CD8-positive, alpha-beta memory T cell (primary cell): ENCODE data around the gene KLHL29. TPM values are rescaled to one million over a fixed set of nuclear protein-coding genes. Genes with fewer than 3 reads are reported as not detected.

ENCODE experiments used
- CTCF ChIA-PET: fragments of 350-600 bp; sonication (Branson Sonifier 250); formaldehyde crosslinking; loops from one replicate; lab custom pipeline; 2021; ENCODE audit warnings: antibody characterized with exemption; lab: Charles Lee
- POLR2A ChIA-PET: fragments of 350-600 bp; sonication (Branson Sonifier 250); formaldehyde crosslinking; loops from one replicate; lab custom pipeline; 2021; ENCODE audit warnings: antibody characterized with exemption; lab: Charles Lee
- DNase-seq, 5 donors: peaks; one replicate each; pipeline versions ENCODE4 v3.0.0 to v3.0.0-alpha.2; 2020 to 2022; ENCODE audit warnings: mixed read lengths in 1 of 5
- H3K27ac ChIP-seq: one replicate; pipeline ENCODE4 v1.7.0; 2013; ENCODE audit warnings: low read depth, mild to moderate bottlenecking, low read length, moderate library complexity
- H3K27me3 ChIP-seq: 2 replicates; pipeline ENCODE4 v1.7.0; 2013; ENCODE audit warnings: low read length, mild to moderate bottlenecking; ENCODE audit not compliant: insufficient read depth, poor library complexity, severe bottlenecking
- H3K36me3 ChIP-seq: 2 replicates; pipeline ENCODE4 v1.7.0; 2013; ENCODE audit warnings: mild to moderate bottlenecking, low read length, moderate library complexity; ENCODE audit not compliant: insufficient read depth
- H3K4me1 ChIP-seq: 2 replicates; pipeline ENCODE4 v1.7.0; 2013; ENCODE audit warnings: mild to moderate bottlenecking, low read length, moderate library complexity; ENCODE audit not compliant: insufficient read depth
- H3K4me3 ChIP-seq: 2 replicates; pipeline ENCODE4 v1.7.0; 2013; ENCODE audit warnings: mild to moderate bottlenecking, low read length
- H3K9me3 ChIP-seq: 2 replicates; pipeline ENCODE4 v1.7.0; 2013; ENCODE audit warnings: mild to moderate bottlenecking, low read length
- H3K27ac Mint-ChIP-seq, 8 donors: one replicate each; pipeline ENCODE4 v1.8.0; 2020 to 2021; ENCODE audit warnings: mixed read lengths in 8 of 8, mild to moderate bottlenecking in 6 of 8, inconsistent platforms in 3 of 8, moderate library complexity in 3 of 8
- H3K27me3 Mint-ChIP-seq, 2 donors: one replicate each; pipeline ENCODE4 v1.8.0; 2020 to 2021; ENCODE audit warnings: mixed read lengths in 2 of 2, mild to moderate bottlenecking in 1 of 2, moderate library complexity in 1 of 2
- H3K36me3 Mint-ChIP-seq, 3 donors: one replicate each; pipeline ENCODE4 v1.8.0; 2020 to 2021; ENCODE audit warnings: mixed read lengths in 3 of 3, inconsistent platforms in 1 of 3, mild to moderate bottlenecking in 1 of 3
- H3K4me1 Mint-ChIP-seq, 3 donors: one replicate each; pipeline ENCODE4 v1.8.0; 2020 to 2021; ENCODE audit warnings: mixed read lengths in 3 of 3, inconsistent platforms in 1 of 3, mild to moderate bottlenecking in 1 of 3
- H3K4me3 Mint-ChIP-seq, 7 donors: one replicate each; pipeline ENCODE4 v1.8.0; 2020 to 2021; ENCODE audit warnings: mixed read lengths in 7 of 7, mild to moderate bottlenecking in 6 of 7, moderate library complexity in 4 of 7, inconsistent platforms in 2 of 7
- H3K9me3 Mint-ChIP-seq, 5 donors: one replicate each; pipeline ENCODE4 v1.8.0; 2020 to 2022; ENCODE audit warnings: mixed read lengths in 5 of 5, mild to moderate bottlenecking in 3 of 5, moderate library complexity in 2 of 5, inconsistent platforms in 1 of 5
- polyA plus RNA-seq: library from polyadenylated mRNA; unstranded; fragments of 300-500 nt; fragmentation: Illumina TruSeq; gene quantifications from one replicate; pipeline ENCODE4 v1.2.3, GENCODE V29; 2021
- total RNA-seq, 2 experiments: library from RNA; stranded (reverse); gene quantifications; one replicate each; pipeline ENCODE4 v1.2.3, GENCODE V29; 2021

KLHL29 gene
- total and polyA plus RNA-seq, 3 experiments from 2014 or later, result 0.11 to 0.21 (median 0.13) TPM

DNA sequence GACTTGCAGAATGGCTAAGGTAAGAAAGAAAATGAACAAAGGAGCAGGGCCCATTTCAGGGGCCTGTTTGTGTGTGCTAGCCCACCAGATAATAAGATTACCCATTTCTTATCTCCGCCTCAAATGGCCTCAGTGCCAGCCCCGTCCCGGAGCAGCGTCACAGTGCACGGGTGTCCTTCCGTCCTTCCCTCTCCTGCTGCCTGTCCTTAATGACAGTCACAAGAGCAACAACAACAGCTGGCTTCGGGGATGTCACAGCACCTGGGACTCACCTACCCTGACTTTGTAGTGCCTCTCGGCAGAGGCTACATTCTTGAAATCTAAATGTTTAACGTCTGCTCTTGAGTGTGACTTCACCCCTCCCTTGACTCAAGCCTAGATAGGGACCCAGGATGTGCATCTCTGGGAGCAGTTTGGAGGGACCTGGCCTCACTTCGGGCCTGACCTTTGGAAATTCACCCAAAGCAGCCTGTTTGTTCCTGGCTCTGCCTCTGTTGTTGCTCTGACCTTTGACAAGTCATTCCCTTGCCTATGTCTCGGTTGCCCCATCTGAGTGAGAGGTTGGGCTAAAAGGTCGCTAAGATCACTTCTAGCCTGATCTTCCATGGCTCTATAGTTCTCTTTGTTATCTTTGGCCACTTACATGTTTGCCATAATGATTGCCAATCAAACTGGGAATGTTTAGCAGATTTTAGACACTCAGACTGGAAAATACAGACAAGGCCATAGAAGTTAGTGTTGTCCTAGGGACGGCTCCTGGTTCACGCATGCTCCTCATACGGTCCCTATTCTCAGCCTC, 122.5 kb downstream of the KLHL29 start:
- CTCF ChIA-PET, result no interaction called here
- Mint-ChIP-seq H3K27ac (no peak overlapping the region), H3K36me3 (no peaks in the 10 kb centered on the region), H3K9me3 (no peaks in the 10 kb centered on the region), H3K4me1 (no peaks in the 10 kb centered on the region), H3K27me3 (peaks cover 16 to 29% of the 10 kb centered on the region in 2 donors), H3K4me3 (no peak overlapping the region)
- POLR2A ChIA-PET, result no interaction called here
- Histone ChIP-seq H3K27me3 (no peaks in the 10 kb centered on the region), H3K4me1 (no peaks in the 10 kb centered on the region), H3K36me3 (no peaks in the 10 kb centered on the region), H3K9me3 (no peaks in the 10 kb centered on the region), H3K27ac (no peak overlapping the region), H3K4me3 (no peak overlapping the region)
- no peak for DNase-seq

DNA sequence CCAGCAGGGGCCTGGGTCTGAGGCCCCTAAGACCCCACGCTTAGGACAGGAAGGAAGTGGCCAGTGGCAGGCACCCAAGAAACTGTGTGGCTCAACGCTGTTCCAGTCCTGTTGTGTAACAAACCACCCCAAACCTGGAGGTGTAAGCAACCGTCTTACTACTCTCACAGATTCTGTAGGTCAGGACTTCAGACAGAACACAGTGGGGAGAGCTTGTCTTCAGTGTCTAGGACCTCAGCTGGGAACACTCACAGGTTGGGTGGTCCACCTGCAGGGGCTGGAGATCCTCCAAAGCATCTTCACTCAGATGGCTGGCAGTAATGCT, 123.0 kb downstream of the KLHL29 start:
- ChIA-PET POLR2A (no interaction called here), CTCF (interaction anchor here (1.4 kb wide), 1 partner anchor 9 kb away, joined by 3 read pairs; no protein-coding TSS in a partner anchor)

DNA sequence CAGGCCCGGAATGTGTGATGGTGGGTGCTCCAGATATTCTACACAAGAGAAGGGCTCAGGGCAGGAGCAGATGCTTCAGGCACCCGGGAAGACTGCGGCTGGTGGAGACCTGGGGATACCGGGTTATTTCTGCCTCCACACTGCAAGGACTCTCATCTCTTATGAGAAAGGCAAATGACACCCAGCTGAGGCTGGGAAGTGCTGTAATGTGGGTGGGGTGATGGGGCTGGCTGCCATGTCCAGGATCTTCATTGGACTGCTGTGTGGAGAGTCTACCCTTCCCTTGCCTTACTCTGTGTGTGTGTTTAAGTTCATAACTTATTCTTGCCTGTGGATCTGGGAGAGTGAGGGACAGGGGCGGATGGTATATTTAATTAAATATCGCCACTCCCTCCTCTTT, 124.1 kb downstream of the KLHL29 start:
- POLR2A ChIA-PET, result no interaction called here
- H3K27ac Mint-ChIP-seq, result no peak overlapping the region

More for the DNA sequence above, 123.0 kb downstream of the KLHL29 start:
- H3K4me3 Mint-ChIP-seq, result no peak overlapping the region
- H3K9me3 Mint-ChIP-seq, result no peaks in the 10 kb centered on the region
- H3K36me3 Mint-ChIP-seq, result no peaks in the 10 kb centered on the region
- Histone ChIP-seq H3K27me3 (no peaks in the 10 kb centered on the region), H3K36me3 (no peaks in the 10 kb centered on the region), H3K27ac (no peak overlapping the region), H3K4me1 (no peaks in the 10 kb centered on the region), H3K4me3 (no peak overlapping the region), H3K9me3 (no peaks in the 10 kb centered on the region)
- DNase-seq, result no peak
- no peak overlapping the region for H3K27ac Mint-ChIP-seq
- H3K4me1 Mint-ChIP-seq, result no peaks in the 10 kb centered on the region
- peaks cover 16 to 29% of the 10 kb centered on the region in 2 donors for H3K27me3 Mint-ChIP-seq

DNA sequence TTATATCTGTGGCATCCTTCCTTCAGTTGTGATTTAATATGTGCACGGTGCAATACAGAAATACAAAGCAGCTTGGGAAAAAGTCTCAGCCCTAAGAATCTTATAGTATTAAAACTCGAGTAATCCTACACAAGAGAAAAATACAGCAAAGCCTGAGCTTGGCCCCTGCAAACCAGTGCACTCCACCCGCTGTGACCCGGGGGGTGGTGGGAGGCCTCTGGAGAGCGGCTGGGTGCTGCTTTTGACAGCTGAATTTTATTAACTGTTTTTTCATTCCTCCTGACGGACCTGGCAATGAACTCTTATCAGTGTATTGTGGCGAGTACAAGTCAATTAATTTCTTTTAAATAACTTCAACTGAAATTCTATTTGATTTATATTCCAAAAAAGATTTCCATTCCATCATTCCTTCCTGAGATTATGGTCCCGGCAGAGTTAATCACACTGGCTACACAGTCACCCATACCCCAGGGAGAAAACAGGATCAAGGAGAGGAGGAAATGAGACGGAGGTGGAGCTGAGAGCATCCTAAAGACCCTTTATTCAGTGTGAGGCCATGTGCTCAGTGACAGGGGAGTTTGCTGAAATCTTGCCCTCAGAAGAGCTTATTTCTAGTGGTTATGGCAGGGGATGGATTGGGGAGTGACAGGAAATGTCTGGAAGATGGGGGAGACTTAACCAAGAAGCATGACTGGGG, 124.8 kb downstream of the KLHL29 start:
- no peaks in the 10 kb centered on the region for H3K27me3 ChIP-seq
- no peak overlapping the region for H3K4me3 ChIP-seq
- no peak for DNase-seq
- CTCF ChIA-PET, result interaction anchor here (1.4 kb wide), 1 partner anchor 11 kb away, joined by 3 read pairs; no protein-coding TSS in a partner anchor
- H3K9me3 ChIP-seq, result no peaks in the 10 kb centered on the region
- no peaks in the 10 kb centered on the region for H3K4me1 ChIP-seq
- no peaks in the 10 kb centered on the region for H3K36me3 ChIP-seq
- H3K27ac ChIP-seq, result no peak overlapping the region
- Mint-ChIP-seq H3K4me3 (no peak overlapping the region), H3K27me3 (peaks cover 12 to 28% of the 10 kb centered on the region in 2 donors), H3K36me3 (no peaks in the 10 kb centered on the region), H3K27ac (no peak overlapping the region), H3K9me3 (no peaks in the 10 kb centered on the region), H3K4me1 (no peaks in the 10 kb centered on the region)
- POLR2A ChIA-PET, result no interaction called here

More for the DNA sequence above, 124.1 kb downstream of the KLHL29 start:
- Histone ChIP-seq H3K27me3 (no peaks in the 10 kb centered on the region), H3K4me1 (no peaks in the 10 kb centered on the region), H3K27ac (no peak overlapping the region), H3K36me3 (no peaks in the 10 kb centered on the region), H3K9me3 (no peaks in the 10 kb centered on the region), H3K4me3 (no peak overlapping the region)
- Mint-ChIP-seq H3K4me1 (no peaks in the 10 kb centered on the region), H3K4me3 (no peak overlapping the region), H3K9me3 (no peaks in the 10 kb centered on the region), H3K36me3 (no peaks in the 10 kb centered on the region), H3K27me3 (peaks cover 13 to 29% of the 10 kb centered on the region in 2 donors)
- no peak for DNase-seq
- CTCF ChIA-PET, result interaction anchor here (1.4 kb wide), 1 partner anchor 10 kb away, joined by 3 read pairs; no protein-coding TSS in a partner anchor

DNA sequence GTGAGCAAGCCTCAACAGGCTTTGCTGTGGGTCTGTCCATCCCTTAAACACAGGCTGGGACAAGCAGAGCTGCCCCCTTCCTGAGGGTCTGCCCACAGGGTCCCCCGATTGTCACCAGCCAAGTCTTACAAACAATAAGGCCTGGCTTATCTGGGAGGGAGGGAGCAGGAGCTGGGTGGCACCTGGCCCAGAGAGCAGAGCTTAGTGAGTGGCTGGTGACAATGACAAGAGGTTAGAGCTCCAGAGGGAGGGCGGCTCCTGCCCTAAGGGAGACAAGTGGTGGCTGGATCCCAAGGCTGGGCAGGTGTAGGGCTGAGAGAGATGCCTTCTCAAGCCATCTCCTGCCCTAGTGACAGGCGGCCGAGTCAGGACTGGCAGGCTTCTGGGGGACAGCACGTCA, 125.5 kb downstream of the KLHL29 start:
- Histone ChIP-seq H3K27ac (no peak overlapping the region), H3K9me3 (no peaks in the 10 kb centered on the region), H3K4me3 (no peak overlapping the region), H3K27me3 (no peaks in the 10 kb centered on the region), H3K36me3 (no peaks in the 10 kb centered on the region), H3K4me1 (no peaks in the 10 kb centered on the region)
- H3K27ac Mint-ChIP-seq, result no peak overlapping the region
- no peak for DNase-seq
- ChIA-PET POLR2A (no interaction called here), CTCF (no interaction called here)
- no peaks in the 10 kb centered on the region for H3K4me1 Mint-ChIP-seq
- no peak overlapping the region for H3K4me3 Mint-ChIP-seq
- no peaks in the 10 kb centered on the region for H3K9me3 Mint-ChIP-seq
- H3K36me3 Mint-ChIP-seq, result no peaks in the 10 kb centered on the region
- peaks cover 11 to 30% of the 10 kb centered on the region in 2 donors for H3K27me3 Mint-ChIP-seq

DNA sequence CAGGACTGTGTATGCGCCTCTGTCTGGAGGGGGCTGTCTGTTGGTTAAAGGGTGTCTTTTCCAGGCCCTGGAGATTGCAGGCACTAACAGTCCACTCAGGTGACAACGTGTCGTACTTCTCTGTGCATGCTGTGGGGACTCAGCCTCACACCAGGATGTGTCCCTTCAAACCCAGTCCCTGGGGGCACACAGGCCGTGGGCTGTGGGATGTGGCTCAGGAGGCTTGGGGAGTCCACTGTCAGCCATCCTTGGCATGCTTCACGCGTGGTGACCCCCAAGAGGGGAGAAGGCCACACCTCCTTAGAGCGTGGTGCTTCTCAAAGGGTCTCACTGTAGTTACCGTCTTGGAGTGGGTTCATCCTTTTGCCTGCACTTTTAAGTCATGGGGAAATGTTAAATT, 127.8 kb downstream of the KLHL29 start:
- Histone ChIP-seq H3K27me3 (no peaks in the 10 kb centered on the region), H3K27ac (no peak overlapping the region), H3K4me1 (no peaks in the 10 kb centered on the region), H3K36me3 (no peaks in the 10 kb centered on the region), H3K9me3 (no peaks in the 10 kb centered on the region), H3K4me3 (no peak overlapping the region)
- Mint-ChIP-seq H3K36me3 (no peaks in the 10 kb centered on the region), H3K4me1 (no peaks in the 10 kb centered on the region), H3K27me3 (peaks cover 8 to 32% of the 10 kb centered on the region in 2 donors), H3K4me3 (no peak overlapping the region), H3K27ac (peak overlapping the region in 1 of 8 donors; percentile 14), H3K9me3 (no peaks in the 10 kb centered on the region)
- ChIA-PET POLR2A (no interaction called here), CTCF (no interaction called here)
- DNase-seq, result no peak

DNA sequence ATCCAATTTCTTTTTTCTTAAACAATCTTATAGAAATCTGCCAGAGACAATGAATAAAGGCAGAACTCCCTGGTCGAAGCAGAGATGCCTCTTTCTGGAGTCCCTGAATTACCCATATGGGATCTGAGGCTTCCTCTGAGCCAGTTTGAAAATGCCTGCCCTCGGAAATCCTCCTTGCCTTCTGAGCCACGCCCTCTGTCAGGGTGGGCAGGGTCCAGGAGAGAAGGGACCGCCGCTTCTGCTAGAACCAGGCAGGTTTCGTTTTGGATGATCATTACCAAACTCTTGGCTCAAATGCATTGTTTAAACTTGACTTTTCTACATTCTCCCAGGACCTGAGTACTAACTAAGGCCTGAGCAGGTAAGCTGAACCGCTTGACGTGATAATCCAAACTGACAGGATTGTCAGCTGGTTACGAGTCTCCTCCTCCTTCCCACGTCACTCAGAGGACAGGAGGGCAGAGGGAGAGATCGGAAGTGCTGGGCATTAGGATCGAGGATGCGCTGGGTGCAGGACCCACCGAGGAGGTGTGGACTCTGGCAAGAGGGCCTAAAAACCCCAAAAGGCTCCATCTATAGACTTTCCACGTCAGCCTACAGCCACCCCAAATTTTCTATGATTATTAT, 128.4 kb downstream of the KLHL29 start:
- Mint-ChIP-seq H3K4me1 (no peaks in the 10 kb centered on the region), H3K9me3 (no peaks in the 10 kb centered on the region), H3K4me3 (no peak overlapping the region), H3K27ac (no peak overlapping the region), H3K27me3 (peaks cover 8 to 32% of the 10 kb centered on the region in 2 donors), H3K36me3 (no peaks in the 10 kb centered on the region)
- H3K36me3 ChIP-seq, result no peaks in the 10 kb centered on the region
- no peaks in the 10 kb centered on the region for H3K9me3 ChIP-seq
- H3K4me1 ChIP-seq, result no peaks in the 10 kb centered on the region
- ChIA-PET CTCF (no interaction called here), POLR2A (no interaction called here)
- no peak overlapping the region for H3K27ac ChIP-seq
- no peaks in the 10 kb centered on the region for H3K27me3 ChIP-seq
- no peak for DNase-seq
- no peak overlapping the region for H3K4me3 ChIP-seq
